Measurements from ENCODE around the gene PRKCZ. TPM values are rescaled to one million over a fixed set of nuclear protein-coding genes. Genes with fewer than 3 reads are reported as not detected.

Gene PRKCZ
- total RNA-seq, 1 donor from 2014 or later: 33.4 TPM

GRCh38 chr1:2234762-2235113 lies 184.5 kb downstream of the PRKCZ start:
- Mint-ChIP-seq H3K27ac (no peak overlapping the region), H3K36me3 (peaks cover 9% of the 10 kb centered on the region), H3K27me3 (ENCODE audit: insufficient read depth, low read depth) (no peaks in the 10 kb centered on the region), H3K4me3 (no peak overlapping the region), H3K4me1 (peaks cover 68% of the 10 kb centered on the region), H3K9me3 (no peaks in the 10 kb centered on the region)
- H3K27me3 ChIP-seq: no peaks in the 10 kb centered on the region
- H3K4me3 ChIP-seq: no peak overlapping the region
- peaks cover 12% of the 10 kb centered on the region for H3F3A ChIP-seq (ENCODE audit: low read depth)
- H2AFZ ChIP-seq (replicated peaks): no peak overlapping the region
- peaks cover 48% of the 10 kb centered on the region for H3K4me1 ChIP-seq
- peaks cover 100% of the 10 kb centered on the region for H3K79me2 ChIP-seq (ENCODE audit: low read depth)
- no peaks in the 10 kb centered on the region for H3K9me3 ChIP-seq (ENCODE audit: low read depth)
- TF ChIP-seq, protein P1, sequence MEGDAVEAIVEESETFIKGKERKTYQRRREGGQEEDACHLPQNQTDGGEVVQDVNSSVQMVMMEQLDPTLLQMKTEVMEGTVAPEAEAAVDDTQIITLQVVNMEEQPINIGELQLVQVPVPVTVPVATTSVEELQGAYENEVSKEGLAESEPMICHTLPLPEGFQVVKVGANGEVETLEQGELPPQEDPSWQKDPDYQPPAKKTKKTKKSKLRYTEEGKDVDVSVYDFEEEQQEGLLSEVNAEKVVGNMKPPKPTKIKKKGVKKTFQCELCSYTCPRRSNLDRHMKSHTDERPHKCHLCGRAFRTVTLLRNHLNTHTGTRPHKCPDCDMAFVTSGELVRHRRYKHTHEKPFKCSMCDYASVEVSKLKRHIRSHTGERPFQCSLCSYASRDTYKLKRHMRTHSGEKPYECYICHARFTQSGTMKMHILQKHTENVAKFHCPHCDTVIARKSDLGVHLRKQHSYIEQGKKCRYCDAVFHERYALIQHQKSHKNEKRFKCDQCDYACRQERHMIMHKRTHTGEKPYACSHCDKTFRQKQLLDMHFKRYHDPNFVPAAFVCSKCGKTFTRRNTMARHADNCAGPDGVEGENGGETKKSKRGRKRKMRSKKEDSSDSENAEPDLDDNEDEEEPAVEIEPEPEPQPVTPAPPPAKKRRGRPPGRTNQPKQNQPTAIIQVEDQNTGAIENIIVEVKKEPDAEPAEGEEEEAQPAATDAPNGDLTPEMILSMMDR (IDR thresholded peaks at IDR 0.05): no peak
- TF ChIP-seq EZH2 (IDR thresholded peaks at IDR 0.05) (no peak), EZH2phosphoT487 (IDR thresholded peaks at IDR 0.05) (no peak)
- H3K27ac ChIP-seq: no peak overlapping the region
- no peak for DNase-seq (ENCODE audit: low spot score)
- no peak overlapping the region for H3K9ac ChIP-seq
- no peak overlapping the region for H3K4me2 ChIP-seq
- no peaks in the 10 kb centered on the region for H3K36me3 ChIP-seq
- H4K20me1 ChIP-seq (ENCODE audit: low read depth): peaks cover 100% of the 10 kb centered on the region

Other genes with a start within 250 kb of the PRKCZ start
- 175 and 197 TPM in 2 replicates for gene GNB1, start 159.3 kb upstream of the PRKCZ start, total RNA-seq (ENCODE audit: low replicate concordance)
- gene CALML6, start 135.2 kb upstream of the PRKCZ start, total RNA-seq (ENCODE audit: low replicate concordance): 0.53 TPM in 1 of 2 replicates, not detected in the other
- 2.9 and 7.4 TPM in 2 replicates for gene TMEM52, start 131.1 kb upstream of the PRKCZ start, total RNA-seq (ENCODE audit: low replicate concordance)
- 0.19 TPM in 1 of 2 replicates, not detected in the other for gene CFAP74, start 46.6 kb upstream of the PRKCZ start, total RNA-seq (ENCODE audit: low replicate concordance)
- 0.31 and 0.45 TPM in 2 replicates for gene GABRD, start 31.1 kb upstream of the PRKCZ start, total RNA-seq (ENCODE audit: low replicate concordance)
- gene FAAP20, start 144.4 kb downstream of the PRKCZ start, total RNA-seq (ENCODE audit: low replicate concordance): 11.3 and 68.2 TPM in 2 replicates
- gene SKI, start 177.9 kb downstream of the PRKCZ start, total RNA-seq (ENCODE audit: low replicate concordance): 7.4 and 15.7 TPM in 2 replicates

All from neural progenitor cell (in vitro differentiated cells).